Measurements from ENCODE around the gene SLC22A23. TPM values are rescaled to one million over a fixed set of nuclear protein-coding genes. Genes with fewer than 3 reads are reported as not detected.

Gene SLC22A23
- total RNA-seq, 1 experiment from 2014 or later, result 5.7 TPM

DNA sequence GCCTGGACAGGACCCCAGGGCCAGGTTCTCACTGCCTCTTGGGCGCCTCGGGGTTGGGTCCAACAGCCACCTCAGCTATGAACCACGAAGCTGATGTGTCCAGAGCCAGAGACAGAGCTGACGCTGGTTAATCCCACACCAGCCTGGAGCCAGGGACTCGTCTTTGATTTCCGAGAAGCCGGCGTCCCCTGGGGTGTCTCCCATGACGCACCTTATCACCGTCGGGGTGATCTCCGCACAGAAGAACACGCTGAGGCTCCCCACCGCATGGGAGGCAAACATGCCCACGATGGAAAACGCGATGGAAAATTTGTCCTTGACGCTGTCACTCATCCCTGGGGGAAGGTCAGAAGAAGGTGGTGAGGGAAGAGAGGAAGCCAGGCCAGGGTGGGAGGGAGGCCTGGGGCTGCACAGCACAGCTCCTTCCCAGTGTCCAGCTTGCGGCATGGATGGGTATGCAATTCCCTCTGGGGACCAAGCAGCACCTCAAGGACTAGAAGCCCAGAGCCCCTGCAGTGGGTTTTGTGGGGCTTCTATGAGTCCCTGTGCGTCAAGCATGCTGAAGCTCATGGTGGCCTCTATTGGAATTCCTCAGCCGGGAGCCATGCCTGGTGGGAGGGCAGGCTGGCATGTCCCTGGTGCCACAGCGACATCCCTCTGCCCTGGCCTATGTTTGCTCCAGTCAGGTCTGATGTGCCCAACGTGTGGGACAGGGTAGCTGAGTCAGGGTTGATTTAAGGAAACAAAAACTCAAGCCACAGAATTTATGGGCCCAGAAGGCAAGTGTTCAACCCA, 173.0 kb downstream of the SLC22A23 start:
- Histone ChIP-seq H3K9me3 (ENCODE audit: low read length) (no peaks in the 10 kb centered on the region), H3K9ac (ENCODE audit: low read length) (no peak overlapping the region), H3K27me3 (ENCODE audit: low read length) (no peaks in the 10 kb centered on the region), H3F3A (ENCODE audit: low read length, unreplicated experiment) (peaks cover 8% of the 10 kb centered on the region), H3K4me3 (ENCODE audit: low read length) (no peak overlapping the region), H3K4me2 (ENCODE audit: low read length) (no peak overlapping the region), H3K36me3 (ENCODE audit: low read depth, low read length) (no peaks in the 10 kb centered on the region), H3K27ac (ENCODE audit: low read length) (no peak overlapping the region), H2AFZ (ENCODE audit: low read length) (no peak overlapping the region), H3K9me2 (replicated peaks; ENCODE audit: low read length) (no peaks in the 10 kb centered on the region), H3K4me1 (ENCODE audit: insufficient read depth, low read length) (peaks cover 30% of the 10 kb centered on the region), H4K20me1 (ENCODE audit: low read length) (no peaks in the 10 kb centered on the region), H3K79me2 (ENCODE audit: low read length) (no peaks in the 10 kb centered on the region)
- ATAC-seq, result no peak
- CTCF ChIA-PET, result no interaction called here
- intact Hi-C loops (cut with micrococcal nuclease), result loop anchor here (2.0 kb wide), 1 partner anchor 173 kb away; the partner anchor contains the start of gene SLC22A23
- DNase-seq, result no peak
- TF ChIP-seq CTCF (conservative IDR thresholded peaks at IDR 0.05; ENCODE audit: low read depth, low read length) (no peak), EZH2 (IDR thresholded peaks at IDR 0.05; ENCODE audit: low read length, unreplicated experiment) (no peak), EZH2phosphoT487 (IDR thresholded peaks at IDR 0.05; ENCODE audit: borderline replicate concordance, low read length) (no peak)
- POLR2A ChIA-PET (ENCODE audit: unreplicated experiment), result no interaction called here
- no TSS peak for BruUV-seq (replicated peaks)

DNA sequence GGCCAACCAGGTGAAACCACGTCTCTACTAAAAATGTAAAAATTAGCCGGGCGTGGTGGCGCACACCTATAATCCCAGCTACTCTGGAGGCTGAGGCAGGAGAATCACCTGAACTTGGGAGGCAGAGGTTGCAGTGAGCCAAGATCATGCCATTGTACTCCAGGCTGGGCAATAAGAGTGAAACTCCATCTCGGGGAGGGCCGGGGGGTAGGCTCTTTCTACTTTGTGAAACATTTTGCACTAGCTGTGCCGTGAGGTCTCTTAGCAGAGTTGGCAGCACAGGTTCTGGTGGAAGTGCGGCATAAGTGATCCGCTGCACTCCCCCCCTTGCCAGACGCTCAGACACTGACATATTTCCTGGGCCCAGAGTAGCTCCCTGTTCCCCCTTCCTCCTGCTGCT, 173.6 kb downstream of the SLC22A23 start:
- H3F3A ChIP-seq (ENCODE audit: low read length, unreplicated experiment), result peaks cover 8% of the 10 kb centered on the region
- no peaks in the 10 kb centered on the region for H3K9me3 ChIP-seq (ENCODE audit: low read length)
- H3K9ac ChIP-seq (ENCODE audit: low read length), result no peak overlapping the region
- CTCF ChIA-PET, result no interaction called here
- TF ChIP-seq CTCF (conservative IDR thresholded peaks at IDR 0.05; ENCODE audit: low read depth, low read length) (no peak), EZH2 (IDR thresholded peaks at IDR 0.05; ENCODE audit: low read length, unreplicated experiment) (no peak), EZH2phosphoT487 (IDR thresholded peaks at IDR 0.05; ENCODE audit: borderline replicate concordance, low read length) (no peak)
- no peaks in the 10 kb centered on the region for H3K27me3 ChIP-seq (ENCODE audit: low read length)
- DNase-seq (no peak), ATAC-seq (no peak)
- no peaks in the 10 kb centered on the region for H3K36me3 ChIP-seq (ENCODE audit: low read depth, low read length)
- peaks cover 30% of the 10 kb centered on the region for H3K4me1 ChIP-seq (ENCODE audit: insufficient read depth, low read length)
- no peak overlapping the region for H3K4me2 ChIP-seq (ENCODE audit: low read length)
- H3K79me2 ChIP-seq (ENCODE audit: low read length), result no peaks in the 10 kb centered on the region
- no peaks in the 10 kb centered on the region for H4K20me1 ChIP-seq (ENCODE audit: low read length)
- H3K9me2 ChIP-seq (replicated peaks; ENCODE audit: low read length), result no peaks in the 10 kb centered on the region
- H2AFZ ChIP-seq (ENCODE audit: low read length), result no peak overlapping the region
- intact Hi-C loops (cut with micrococcal nuclease), result loop anchor here (2.0 kb wide), 1 partner anchor 174 kb away; the partner anchor contains the start of gene SLC22A23
- POLR2A ChIA-PET (ENCODE audit: unreplicated experiment), result no interaction called here
- H3K4me3 ChIP-seq (ENCODE audit: low read length), result no peak overlapping the region
- no TSS peak for BruUV-seq (replicated peaks)
- H3K27ac ChIP-seq (ENCODE audit: low read length), result no peak overlapping the region

Data from PC-3 (cell line).